HL-60/S4 (cell line): ENCODE measurements around the gene KCNH6.

Experiments used
- in situ Hi-C: fragments of 300-500 bp; cut with MboI; formaldehyde crosslinking; loops from 2 replicates; pipeline ENCODE4 v1.14.3; 2022; ENCODE audit warnings: low sequenced_read_pairs

KCNH6 gene

DNA sequence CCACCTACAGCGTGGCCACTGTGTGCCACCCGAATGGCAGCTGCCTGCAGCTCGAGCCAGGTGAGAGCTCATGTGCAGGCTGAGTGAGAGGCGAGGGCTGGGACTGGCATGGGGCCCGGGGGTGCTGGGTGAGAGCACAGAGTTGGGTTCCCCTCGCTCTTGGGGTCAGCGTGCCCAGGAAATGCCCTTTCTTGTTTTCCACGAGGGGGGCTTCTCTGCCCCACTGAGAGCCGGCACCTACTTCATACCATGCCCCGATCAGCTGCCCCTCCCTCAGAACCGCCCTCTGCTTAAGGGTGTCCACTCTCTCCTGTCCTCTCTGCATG is 36.2 kb upstream of the KCNH6 start:
- in situ Hi-C loops: no loop called here

DNA sequence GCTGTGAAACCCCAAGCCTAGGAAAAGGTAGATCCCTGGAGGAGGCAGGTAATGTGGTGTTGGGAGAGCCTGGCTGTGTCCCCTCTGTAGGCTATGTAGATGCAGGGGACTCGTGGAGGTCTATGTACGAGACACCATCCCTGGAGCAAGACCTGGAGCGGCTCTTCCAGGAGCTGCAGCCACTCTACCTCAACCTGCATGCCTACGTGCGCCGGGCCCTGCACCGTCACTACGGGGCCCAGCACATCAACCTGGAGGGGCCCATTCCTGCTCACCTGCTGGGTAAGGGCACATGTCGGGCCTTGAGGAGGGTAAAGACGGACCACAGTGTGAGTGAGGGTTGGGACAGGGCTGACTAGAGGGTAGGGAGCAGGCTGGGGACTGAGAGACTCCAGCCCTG is 34.3 kb upstream of the KCNH6 start:
- in situ Hi-C loops: no loop called here

DNA sequence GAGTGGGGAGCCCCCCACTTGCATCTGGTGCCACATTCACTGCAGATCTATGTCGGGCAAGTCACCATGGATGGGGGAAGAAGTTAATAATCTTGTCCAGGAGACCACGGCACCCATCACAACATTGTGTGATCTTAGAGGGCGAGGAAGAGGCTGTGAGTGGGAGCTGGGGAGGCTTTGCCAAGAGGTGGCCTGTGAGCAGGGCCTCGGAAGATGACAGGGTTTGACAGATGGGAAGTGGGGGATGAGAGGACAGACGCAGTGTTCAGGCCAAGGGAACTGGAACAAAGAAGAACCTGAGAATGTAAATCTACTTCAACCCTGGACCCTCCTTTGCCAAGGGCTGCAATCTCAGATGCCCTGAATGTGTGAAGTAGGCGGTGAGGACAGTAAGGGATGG is 33.9 kb upstream of the KCNH6 start:
- in situ Hi-C loops: no loop called here

DNA sequence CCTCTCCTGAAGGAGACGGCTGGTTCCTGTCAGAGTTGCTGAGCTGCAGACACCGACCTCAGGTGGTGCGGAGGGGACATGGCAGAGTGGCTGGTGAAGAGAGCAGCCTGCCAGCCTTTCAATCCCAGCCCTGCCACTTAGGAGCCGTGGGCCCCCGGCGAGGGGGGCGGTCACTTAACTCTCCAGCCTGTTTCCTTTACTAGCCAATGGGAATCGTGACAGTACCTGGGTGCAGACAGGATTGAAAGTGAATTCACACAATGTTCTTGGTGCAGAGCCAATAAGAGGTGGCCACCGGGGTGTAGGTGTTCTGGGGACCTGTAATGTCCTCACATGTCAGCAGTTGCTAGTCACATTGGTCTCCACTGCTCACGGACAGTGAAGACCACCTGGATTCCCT is 32.8 kb upstream of the KCNH6 start:
- in situ Hi-C loops: no loop called here

DNA sequence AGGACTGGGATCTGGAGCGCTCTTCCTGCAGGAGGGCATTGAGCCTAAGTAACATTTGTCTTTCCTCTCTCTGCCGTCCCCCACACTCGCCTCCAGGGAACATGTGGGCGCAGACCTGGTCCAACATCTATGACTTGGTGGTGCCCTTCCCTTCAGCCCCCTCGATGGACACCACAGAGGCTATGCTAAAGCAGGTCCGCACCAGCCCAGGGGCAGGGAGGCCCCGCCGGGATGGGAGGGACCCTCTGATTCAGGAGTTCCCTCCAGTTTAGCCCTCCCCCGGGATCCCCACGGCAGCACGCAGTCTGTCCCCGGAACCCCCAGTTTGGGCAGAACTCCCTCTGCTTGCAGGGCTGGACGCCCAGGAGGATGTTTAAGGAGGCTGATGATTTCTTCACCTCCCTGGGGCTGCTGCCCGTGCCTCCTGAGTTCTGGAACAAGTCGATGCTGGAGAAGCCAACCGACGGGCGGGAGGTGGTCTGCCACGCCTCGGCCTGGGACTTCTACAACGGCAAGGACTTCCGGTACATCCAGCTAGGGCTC is 32.2 kb upstream of the KCNH6 start:
- in situ Hi-C loops: no loop called here

DNA sequence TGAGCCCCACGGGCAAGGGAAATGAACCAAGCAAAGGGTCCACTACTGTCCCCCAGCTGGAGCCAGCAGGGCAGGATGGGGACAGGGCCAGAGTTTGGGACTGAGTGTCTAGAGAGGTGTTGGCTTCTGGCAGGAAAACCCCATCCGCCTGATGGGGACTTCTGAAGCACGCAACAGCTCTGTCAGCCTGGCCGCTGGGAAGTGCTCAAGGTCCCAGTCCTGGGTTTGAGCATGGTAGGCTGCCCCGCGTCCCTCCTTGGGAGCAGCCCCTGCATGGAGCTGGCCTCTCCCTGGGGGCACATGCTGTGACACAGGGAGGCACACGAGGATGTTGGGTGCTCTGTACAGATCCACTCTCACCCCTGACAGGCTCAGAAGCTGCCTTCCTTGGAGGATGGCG is 31.7 kb upstream of the KCNH6 start:
- in situ Hi-C loops: no loop called here

DNA sequence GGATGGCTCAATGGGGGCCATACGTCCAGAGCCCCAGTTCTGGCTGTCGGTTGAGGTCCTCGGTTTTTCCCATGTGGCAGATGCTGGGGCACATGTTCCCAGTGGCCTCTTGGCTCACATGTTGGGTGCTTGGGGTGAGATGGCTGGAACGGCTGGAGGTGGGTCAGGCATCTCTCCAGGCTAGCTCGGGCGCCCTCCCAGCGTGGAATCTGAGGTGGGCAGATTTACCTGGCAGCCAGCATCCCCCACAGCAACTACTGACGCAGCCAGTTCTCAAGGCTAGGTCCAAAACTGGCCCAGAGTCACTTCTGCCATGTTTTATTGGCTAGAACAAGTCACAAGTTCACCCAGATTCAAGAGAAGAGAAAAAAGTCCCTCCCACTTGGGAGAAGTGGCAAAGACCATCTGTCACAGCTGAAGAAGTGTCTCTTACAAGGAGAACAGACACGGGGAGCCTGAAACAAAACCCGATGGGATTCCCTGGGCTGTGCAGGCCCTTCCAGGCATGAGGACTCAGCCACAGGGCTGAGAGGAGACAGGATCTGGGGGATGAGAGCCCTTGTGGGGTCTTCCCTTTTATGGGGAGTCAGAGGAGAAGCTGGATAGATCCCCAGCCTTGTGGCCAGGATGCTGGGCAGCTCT is 31.1 kb upstream of the KCNH6 start:
- in situ Hi-C loops: no loop called here

DNA sequence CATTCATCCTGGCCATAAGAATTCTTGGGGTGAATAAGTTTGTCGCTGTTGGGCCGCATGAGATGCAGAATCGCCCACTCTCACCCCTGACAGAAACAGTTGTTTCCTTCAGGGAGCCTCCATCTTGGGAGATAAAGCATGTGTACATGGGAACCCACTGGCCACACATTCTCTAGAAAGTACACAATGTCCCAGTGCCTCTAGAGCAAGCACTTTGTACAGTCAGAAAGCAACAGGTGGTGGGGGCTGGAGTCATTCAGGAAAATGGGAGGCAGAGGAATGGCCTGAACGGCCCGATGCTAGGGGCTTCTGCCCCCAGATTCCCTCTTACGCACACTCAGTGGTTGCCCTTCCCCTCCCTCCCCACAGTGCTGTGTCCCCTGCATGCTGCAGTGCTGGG is 30.2 kb upstream of the KCNH6 start:
- in situ Hi-C loops: no loop called here

DNA sequence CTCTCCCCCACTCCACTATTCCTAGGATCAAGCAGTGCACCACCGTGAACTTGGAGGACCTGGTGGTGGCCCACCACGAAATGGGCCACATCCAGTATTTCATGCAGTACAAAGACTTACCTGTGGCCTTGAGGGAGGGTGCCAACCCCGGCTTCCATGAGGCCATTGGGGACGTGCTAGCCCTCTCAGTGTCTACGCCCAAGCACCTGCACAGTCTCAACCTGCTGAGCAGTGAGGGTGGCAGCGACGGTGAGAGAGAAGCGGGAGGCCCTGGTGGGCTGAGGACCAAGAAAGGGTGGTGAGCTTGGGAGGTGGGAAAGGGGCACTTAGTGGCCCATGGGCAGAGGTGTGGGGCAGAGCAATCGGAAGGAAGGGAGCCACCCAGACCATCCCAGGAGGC is 29.7 kb upstream of the KCNH6 start:
- in situ Hi-C loops: no loop called here

DNA sequence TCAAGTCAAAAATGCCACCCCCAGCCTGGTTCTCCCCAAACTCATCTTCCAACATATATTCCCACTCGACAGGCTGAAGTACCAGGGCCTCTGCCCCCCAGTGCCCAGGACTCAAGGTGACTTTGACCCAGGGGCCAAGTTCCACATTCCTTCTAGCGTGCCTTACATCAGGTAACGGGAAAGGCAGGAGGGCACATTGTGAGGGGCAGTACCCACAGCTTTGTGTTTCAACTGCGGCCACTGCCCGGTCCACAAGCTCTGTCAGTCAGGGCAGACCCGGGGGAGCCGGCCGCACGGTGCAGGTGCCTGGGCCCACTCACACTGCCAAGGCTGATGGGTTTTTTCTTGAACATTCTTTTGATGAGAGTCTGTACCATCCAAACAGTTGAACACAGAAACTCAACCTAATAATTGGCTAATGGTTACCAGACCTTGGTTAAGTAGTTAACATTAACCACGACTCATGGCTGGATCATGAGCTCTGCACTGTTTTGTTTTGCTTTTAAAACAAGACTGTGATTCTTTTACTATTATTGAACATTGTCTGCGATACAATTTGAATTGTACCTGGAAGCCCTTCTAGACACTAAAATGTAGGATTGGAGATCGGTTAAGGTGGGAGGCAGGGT is 28.7 kb upstream of the KCNH6 start:
- in situ Hi-C loops: no loop called here

DNA sequence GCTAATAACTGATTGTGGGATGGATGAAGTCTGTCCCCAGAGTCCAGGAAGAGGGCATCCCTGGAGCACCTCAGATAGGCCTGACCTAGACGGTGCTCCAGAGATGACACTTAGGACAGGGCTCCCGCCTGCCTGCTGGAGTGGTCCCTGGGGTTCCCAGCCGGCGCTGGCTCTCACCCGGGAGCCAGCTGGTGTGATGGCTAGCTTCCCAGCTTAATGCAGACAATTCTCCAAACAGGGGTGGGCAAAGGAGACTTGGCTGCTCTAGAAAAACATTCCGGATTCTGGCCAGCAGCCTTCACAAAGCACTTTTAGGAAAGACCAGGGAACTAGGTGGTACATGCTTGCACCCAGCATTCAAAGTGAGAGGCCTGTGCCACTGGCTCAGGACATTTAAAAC is 27.7 kb upstream of the KCNH6 start:
- in situ Hi-C loops: no loop called here

DNA sequence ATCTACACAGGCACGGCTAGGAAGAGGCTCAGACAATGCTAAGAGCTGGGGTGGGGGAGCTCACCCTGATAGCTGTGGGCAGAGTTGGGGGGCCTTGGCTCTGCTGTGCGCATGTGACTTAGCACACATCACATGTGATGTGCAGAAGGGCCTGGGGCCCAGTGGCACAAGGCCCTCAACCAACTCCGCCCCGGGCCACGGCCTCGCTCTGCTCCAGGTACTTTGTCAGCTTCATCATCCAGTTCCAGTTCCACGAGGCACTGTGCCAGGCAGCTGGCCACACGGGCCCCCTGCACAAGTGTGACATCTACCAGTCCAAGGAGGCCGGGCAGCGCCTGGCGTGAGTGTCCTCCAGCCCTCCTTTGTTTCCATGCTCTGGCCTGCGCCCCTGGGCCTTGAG is 27.0 kb upstream of the KCNH6 start:
- in situ Hi-C loops: no loop called here

DNA sequence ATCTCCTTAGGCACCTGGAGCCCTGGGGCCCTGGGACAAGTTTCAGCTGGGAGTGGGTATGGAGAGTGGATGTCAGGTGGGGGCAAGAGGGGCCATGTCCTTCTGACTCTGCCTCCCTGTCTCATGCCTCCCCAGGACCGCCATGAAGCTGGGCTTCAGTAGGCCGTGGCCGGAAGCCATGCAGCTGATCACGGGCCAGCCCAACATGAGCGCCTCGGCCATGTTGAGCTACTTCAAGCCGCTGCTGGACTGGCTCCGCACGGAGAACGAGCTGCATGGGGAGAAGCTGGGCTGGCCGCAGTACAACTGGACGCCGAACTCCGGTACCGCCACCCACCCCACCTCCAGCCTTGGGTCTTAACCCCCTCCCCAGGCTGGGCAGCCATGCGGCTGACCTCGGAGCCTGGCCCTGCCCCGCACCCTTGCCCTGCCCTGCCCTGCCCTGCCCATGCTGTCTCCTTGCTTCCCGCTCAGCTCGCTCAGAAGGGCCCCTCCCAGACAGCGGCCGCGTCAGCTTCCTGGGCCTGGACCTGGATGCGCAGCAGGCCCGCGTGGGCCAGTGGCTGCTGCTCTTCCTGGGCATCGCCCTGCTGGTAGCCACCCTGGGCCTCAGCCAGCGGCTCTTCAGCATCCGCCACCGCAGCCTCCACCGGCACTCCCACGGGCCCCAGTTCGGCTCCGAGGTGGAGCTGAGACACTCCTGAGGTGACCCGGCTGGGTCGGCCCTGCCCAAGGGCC is 26.3 kb upstream of the KCNH6 start:
- in situ Hi-C loops: no loop called here

DNA sequence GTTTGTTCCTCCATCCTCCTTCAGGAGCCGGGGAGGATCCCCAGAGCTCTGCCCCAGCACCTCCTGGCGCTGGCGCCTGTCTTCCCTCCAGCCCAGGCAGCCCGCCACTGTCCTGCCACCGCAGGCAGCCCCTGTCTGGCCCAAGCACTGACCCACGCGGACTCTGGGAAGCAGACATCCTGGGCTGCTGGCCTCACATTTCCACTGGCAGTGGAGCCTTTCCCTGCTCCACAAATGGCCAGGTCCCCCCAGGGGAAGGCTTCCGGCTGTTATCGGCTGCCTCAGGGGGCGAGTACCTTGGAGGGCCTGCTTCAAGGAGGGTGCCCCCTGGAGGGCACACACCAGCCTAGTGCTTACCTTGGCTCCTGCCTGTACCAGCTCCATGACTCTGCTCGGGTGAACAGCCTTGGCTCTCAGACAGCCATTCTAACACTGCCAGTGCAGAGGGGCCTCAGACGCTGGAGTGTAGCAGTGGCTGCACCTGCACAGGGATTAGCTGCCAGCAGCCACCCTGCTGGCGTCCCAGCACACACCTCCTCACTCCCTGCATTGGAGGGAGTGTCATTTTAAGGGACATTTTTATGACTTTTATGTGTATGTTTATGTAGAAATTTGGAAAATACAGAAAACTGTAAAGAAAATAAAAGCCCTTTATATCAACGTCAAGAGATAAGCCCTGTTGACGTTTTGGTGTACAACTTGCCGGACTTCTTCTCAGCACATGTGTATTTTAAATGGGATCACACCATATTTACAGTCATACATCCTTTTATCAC is 25.3 kb upstream of the KCNH6 start:
- in situ Hi-C loops: no loop called here

DNA sequence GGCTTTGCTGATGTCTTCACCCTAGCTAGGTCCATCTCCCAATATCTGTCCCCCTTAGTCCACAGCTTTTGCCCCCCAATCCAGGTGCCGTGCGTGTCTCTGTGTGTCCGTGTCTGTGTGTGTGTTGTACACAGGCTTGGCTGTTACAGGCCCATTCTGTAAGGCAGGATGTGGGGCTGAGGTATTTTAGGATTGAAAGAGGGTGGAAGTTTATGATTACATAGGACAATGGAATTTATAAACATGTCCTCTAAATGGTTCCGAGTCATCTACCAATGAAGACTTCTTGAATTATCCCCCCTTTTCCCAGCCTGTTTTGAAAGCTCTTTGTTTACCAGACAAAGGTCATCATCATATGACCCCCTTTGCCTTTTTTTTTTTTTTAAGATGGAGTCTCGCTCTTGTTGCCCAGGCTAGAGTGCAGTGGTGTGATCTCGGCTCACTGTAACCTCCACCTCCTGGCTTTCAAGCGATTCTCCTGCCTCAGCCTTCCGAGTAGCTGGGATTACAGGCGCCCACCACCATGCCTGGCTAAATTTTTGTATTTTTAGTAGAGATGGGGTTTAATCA is 24.4 kb upstream of the KCNH6 start:
- in situ Hi-C loops: no loop called here

DNA sequence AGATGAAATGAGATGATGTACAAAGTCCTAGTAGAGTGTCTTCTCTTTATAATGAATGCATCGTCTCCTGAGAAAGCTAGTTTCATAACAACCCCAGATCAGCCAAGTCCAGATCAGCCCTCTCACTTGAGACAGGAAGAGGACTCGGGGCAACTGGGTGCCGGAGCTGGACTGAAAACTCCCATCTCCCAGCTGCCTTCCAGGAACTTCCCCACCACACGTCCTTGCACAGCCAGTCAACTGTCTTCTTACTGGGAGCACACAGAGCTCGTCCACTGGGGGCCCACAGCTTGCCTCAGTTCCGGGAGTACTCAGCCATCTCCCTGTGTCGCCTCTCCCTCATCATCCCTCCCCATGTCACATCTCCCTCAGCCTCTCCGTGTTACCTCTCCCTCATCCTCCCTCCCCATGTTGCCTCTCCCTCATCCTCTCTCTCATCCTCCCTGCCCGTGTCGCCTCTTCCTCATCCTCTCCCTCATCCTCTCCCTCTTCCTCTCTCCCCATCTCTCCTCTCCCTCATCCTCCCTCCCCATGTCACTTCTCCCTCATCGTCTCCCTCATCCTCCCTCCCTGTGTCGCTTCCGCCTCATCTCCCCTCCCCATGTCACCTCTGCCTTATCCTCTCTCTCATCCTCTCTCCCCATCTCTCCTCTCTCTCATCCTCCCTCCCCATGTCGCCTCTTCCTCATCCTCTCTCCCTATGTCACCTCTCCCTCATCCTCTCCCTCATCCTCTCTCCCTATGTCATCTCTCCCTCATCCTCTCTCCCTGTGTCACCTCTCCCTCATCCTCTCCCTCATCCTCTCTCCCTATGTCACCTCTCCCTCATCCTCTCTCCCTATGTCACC is 22.4 kb upstream of the KCNH6 start:
- in situ Hi-C loops: no loop called here

DNA sequence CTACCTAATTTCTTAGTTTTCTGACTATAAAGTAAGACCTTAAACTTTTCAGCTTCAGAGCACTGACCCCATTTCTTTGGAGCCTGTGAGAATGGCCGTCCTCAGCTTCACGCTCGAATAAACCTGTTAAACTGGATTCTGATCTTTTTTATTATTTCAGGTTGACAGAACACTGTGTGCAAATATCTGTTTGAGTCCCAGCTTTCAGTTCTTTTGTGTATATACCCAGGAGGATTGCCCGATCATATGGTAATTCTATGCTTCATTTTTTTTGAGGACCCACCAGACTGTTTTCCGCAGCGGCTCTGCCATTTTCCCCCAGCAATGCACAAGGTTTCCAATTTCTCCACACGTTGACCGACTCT is 19.8 kb upstream of the KCNH6 start:
- in situ Hi-C loops: no loop called here

DNA sequence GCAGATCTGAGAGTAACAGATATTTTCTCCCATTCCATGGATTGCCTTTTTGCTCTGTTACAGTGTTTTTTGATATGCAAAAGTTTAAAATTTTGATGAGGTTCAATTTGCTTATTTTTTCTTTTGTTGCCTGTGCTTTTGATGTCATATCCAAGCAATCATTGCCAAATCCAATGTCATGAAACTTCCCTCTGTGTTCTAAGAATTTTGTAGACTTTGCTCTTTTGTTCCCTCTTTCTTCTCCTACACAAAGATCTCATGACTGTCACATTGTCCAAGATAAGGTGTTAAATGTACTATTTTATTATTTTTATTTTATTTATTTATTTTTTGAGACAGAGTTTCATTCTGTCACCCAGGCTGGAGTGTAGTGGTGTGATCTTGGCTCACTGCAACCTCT is 18.9 kb upstream of the KCNH6 start:
- in situ Hi-C loops: no loop called here

DNA sequence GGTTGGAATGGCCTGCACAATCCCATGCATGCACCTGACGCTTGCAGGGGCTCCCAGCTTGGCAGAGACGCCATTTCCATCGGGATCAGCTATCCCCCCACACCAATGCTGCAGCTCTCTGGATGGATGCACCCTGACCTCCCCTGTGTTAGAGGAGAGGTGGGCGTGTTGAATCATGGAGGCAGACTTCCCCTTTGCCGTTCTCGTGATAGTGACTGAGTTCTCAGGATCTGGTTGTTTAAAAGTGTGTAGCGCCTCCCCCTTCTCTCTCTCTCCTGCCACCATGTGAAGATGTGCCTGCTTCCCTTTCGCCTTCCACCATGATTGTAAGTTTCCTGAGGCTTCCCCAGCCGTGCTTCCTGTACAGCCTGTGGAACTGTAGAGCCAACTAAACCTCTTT is 17.8 kb upstream of the KCNH6 start:
- in situ Hi-C loops: no loop called here

DNA sequence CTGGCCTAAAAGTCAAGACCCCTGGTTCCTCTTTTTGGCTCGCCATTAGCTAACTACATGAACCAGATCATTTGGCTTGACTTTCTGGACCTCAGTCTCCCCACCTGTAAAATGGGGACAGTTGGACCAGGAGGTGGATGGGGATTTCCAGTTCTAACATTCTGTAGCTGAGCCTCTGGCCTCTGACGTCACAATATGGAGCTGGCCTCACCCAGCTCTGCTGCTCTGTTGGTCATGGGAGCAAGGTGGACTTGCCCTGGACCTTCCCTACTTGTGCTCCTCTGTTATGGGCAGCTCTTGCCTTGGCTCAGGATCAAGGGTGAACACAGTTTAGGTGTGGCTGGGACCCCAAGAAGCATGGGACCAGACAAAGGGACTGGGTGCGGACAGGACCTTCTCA is 16.5 kb upstream of the KCNH6 start:
- in situ Hi-C loops: no loop called here
